ENCODE measurements around the gene TESK2. TPM values are rescaled to one million over a fixed set of nuclear protein-coding genes. Genes with fewer than 3 reads are reported as not detected.

Gene TESK2, protein sequence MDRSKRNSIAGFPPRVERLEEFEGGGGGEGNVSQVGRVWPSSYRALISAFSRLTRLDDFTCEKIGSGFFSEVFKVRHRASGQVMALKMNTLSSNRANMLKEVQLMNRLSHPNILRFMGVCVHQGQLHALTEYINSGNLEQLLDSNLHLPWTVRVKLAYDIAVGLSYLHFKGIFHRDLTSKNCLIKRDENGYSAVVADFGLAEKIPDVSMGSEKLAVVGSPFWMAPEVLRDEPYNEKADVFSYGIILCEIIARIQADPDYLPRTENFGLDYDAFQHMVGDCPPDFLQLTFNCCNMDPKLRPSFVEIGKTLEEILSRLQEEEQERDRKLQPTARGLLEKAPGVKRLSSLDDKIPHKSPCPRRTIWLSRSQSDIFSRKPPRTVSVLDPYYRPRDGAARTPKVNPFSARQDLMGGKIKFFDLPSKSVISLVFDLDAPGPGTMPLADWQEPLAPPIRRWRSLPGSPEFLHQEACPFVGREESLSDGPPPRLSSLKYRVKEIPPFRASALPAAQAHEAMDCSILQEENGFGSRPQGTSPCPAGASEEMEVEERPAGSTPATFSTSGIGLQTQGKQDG
- total RNA-seq: 0.92 TPM

GRCh38 chr1:45490626-45491486 is at the start of gene TESK2:
TSS of gene TESK2 (minus strand) at chr1:45491163. CDS start at chr1:45457785, 33,378 bp downstream.

GRCh38 chr1:45521413-45522323 is 30.7 kb upstream of the TESK2 start, which contains the start of gene PRDX1:
TSS of gene PRDX1 (minus strand) at chr1:45521884. CDS start at chr1:45519043, 2,841 bp downstream.

GRCh38 chr1:45339789-45340558 is 151.0 kb downstream of the TESK2 start, which contains the start of the genes MUTYH and TOE1:
TSS of gene MUTYH (minus strand) at chr1:45340440. CDS start at chr1:45334505, 5,935 bp downstream.
TSS of gene TOE1 (plus strand) at chr1:45340170. CDS start at chr1:45340253, 83 bp downstream.

DNA sequence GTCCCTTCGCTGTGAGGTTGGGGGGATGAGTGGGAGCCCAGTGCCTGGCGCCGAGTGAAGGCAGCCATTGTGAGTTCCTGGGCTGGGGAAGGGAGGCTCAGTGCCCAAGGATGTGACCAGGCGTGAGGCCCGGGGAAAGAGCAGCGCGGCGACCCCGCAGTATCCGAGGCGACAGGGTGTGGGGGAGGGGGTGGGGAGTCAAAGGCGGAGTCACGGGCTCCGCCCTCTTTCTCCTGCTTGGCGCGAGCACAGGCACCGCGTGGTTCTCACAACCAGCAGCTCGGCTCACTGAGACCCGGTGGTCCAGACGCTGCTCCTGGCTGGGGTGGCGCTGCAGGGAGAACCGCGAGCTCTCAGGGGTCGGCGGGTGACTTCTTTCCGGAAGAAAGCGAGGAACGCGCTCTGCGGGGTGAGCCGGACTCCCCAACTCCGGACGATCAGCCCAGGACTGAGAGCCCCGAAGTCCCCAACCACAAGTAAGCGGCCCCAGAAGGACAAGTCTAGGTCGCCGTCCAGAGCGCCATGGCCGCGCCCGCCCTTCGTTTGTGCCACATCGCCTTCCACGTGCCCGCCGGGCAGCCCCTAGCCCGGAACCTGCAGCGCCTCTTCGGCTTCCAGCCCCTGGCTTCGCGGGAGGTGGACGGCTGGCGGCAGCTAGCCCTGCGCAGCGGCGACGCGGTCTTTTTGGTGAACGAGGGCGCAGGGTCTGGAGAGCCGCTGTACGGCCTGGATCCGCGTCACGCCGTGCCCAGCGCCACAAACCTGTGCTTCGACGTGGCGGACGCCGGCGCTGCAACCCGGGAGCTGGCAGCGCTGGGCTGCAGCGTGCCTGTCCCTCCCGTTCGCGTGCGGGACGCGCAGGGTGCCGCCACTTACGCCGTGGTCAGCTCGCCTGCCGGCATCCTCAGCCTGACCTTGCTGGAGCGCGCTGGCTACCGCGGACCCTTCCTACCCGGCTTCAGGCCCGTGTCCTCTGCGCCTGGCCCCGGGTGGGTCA is 164.0 kb downstream of the TESK2 start, which contains the start of gene HPDL:
Gene HPDL, plus strand, starts transcription at position 269 of the 997 bp plus-strand sequence. Its CDS starts 254 bp downstream, at position 523.

Other genes with a start within 250 kb of the TESK2 start
- 1.2 TPM for gene HPDL, start 164.3 kb downstream of the TESK2 start, total RNA-seq
- 8.5 TPM for gene TOE1, start 151.0 kb downstream of the TESK2 start, total RNA-seq
- 16.4 TPM for gene MUTYH, start 150.7 kb downstream of the TESK2 start, total RNA-seq
- gene CCDC163, start 8.9 kb upstream of the TESK2 start, total RNA-seq: 0.92 TPM
- gene MMACHC, start 9.1 kb upstream of the TESK2 start, total RNA-seq: 3.7 TPM
- gene PRDX1, start 30.7 kb upstream of the TESK2 start, total RNA-seq: 234 TPM
- gene AKR1A1, start 59.7 kb upstream of the TESK2 start, total RNA-seq: 74.5 TPM
- gene NASP, start 92.9 kb upstream of the TESK2 start, total RNA-seq: 87.7 TPM
- 0.46 TPM for gene CCDC17, start 132.9 kb upstream of the TESK2 start, total RNA-seq
- gene GPBP1L1, start 195.4 kb upstream of the TESK2 start, total RNA-seq: 67.1 TPM
- 17.5 TPM for gene TMEM69, start 197.0 kb upstream of the TESK2 start, total RNA-seq

All from diencephalon (tissue), 1 donor.